Fibroblast of mammary gland (primary cell): ENCODE measurements around the gene DHRS2.

Experiments
- DNase-seq: peaks from one replicate; pipeline ENCODE4 v3.0.0-alpha.2; 2010; ENCODE audit warnings: low read depth
- H3K4me3 ChIP-seq: 2 replicates; pipeline ENCODE4 v1.5.1; 2011; ENCODE audit warnings: low read depth, mild to moderate bottlenecking, low read length, moderate library complexity; ENCODE audit not compliant: control insufficient read depth
- CTCF ChIP-seq: conservative IDR thresholded peaks from 2 replicates; pipeline ENCODE4 v1.5.1; 2011; ENCODE audit warnings: low read depth, low read length, inconsistent platforms; ENCODE audit not compliant: control insufficient read depth, insufficient read depth

Gene DHRS2

GRCh38 chr14:23647619-23648018 is 11.5 kb downstream of the DHRS2 start:
- DNase-seq = no peak
- TF ChIP-seq CTCF = no peak
- no peak overlapping the region for H3K4me3 ChIP-seq

GRCh38 chr14:23648764-23649460 is 12.7 kb downstream of the DHRS2 start:
- TF ChIP-seq CTCF = no peak
- DNase-seq = no peak
- H3K4me3 ChIP-seq = no peak overlapping the region

GRCh38 chr14:23650506-23650905 is 14.3 kb downstream of the DHRS2 start:
- DNase-seq = no peak
- no peak overlapping the region for H3K4me3 ChIP-seq
- TF ChIP-seq CTCF = no peak

GRCh38 chr14:23653051-23653450 is 16.9 kb downstream of the DHRS2 start:
- no peak for TF ChIP-seq CTCF
- no peak overlapping the region for H3K4me3 ChIP-seq
- DNase-seq = no peak

- no peak for DNase-seq
- H3K4me3 ChIP-seq = no peak overlapping the region
- TF ChIP-seq CTCF = no peak
Observed at GRCh38 chr14:23654231-23654630, 18.1 kb downstream of the DHRS2 start.

DNA sequence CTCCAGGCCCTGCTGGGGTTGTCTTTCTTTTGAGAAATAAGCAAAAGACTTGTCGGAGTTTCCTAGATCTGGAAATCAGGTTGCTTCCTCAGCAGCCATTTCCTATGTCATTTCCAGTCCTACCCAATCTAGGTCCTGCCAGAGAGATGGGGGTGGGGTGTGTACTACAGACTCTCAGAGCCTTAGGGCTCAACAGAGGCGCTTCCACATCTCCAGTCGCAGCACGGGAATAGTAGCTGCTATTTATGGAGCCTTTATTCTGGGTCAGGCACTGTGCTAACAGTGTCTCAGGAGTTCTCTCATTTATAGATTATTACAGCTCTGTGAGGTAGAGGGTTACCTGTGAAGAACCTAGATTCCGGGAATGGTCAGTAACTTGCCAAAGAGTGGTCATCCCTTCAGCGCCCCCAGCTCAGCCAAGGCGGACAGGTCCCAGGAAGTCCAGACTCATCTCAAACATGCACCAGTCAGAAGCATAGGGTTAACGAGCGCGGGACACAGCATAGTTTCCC is 21.9 kb downstream of the DHRS2 start:
- no peak for TF ChIP-seq CTCF
- no peak overlapping the region for H3K4me3 ChIP-seq
- no peak for DNase-seq
